Right lobe of liver (tissue), 4 donors: ENCODE measurements around the gene ELOVL6.

Source experiments
- POLR2A ChIP-seq: fragments of 450-650 bp; IDR thresholded peaks from one replicate; pipeline ENCODE4 v1.6.1; 2017; ENCODE audit warnings: antibody characterized with exemption, mild to moderate bottlenecking
- TF ChIP-seq, protein P1 (sequence below), 4 donors: fragments of 200-600 bp in 3 of 4; fragments of 450-650 bp in 1 of 4; IDR thresholded peaks; one replicate each; pipeline versions ENCODE4 v1.5.1 to v1.8.0; 2016 to 2022; ENCODE audit warnings: antibody characterized with exemption in 4 of 4, mild to moderate bottlenecking in 2 of 4
- donor health status: DM: no; HTN: no; CAD: no.
- donor health status: DM: no; HTN: no; CAD: no.
- donor health status: DM: no; HTN: yes; CAD: no.

DNA sequence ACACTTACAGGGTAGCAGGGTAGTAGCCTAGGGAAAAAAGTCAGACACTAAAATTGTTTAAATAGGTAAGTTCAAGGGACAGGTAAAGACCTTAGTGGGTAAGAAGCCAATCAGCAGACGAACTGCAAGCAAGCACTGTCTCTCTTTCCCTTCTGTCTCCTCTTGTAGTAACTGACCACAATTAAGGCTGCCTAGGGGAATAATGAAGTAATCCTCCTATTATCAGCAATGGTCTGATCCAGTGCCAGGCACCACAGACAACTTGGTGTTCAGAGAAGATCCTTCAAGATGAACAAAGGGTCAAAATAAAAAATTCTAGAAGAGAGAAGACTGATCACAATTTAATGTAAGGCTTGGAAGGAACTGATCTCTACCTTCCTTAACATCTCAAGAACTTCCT, 62.9 kb downstream of the ELOVL6 start:
- TF ChIP-seq, protein P1, sequence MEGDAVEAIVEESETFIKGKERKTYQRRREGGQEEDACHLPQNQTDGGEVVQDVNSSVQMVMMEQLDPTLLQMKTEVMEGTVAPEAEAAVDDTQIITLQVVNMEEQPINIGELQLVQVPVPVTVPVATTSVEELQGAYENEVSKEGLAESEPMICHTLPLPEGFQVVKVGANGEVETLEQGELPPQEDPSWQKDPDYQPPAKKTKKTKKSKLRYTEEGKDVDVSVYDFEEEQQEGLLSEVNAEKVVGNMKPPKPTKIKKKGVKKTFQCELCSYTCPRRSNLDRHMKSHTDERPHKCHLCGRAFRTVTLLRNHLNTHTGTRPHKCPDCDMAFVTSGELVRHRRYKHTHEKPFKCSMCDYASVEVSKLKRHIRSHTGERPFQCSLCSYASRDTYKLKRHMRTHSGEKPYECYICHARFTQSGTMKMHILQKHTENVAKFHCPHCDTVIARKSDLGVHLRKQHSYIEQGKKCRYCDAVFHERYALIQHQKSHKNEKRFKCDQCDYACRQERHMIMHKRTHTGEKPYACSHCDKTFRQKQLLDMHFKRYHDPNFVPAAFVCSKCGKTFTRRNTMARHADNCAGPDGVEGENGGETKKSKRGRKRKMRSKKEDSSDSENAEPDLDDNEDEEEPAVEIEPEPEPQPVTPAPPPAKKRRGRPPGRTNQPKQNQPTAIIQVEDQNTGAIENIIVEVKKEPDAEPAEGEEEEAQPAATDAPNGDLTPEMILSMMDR (IDR thresholded peaks at IDR 0.05): no peak
- TF ChIP-seq POLR2A: no peak
